Liver (tissue), 3 donors: Measurements from ENCODE around the gene ENG.

Source experiments
- CTCF ChIP-seq: fragments of 150-350 bp; IDR thresholded peaks from 2 replicates; pipeline ENCODE4 v1.5.1; 2017; ENCODE audit warnings: improper control_type of control experiment, low read depth, low read length; ENCODE audit not compliant: missing input control
- FOXA1 ChIP-seq: IDR thresholded peaks from 2 replicates; pipeline ENCODE4 v1.6.1; 2016; ENCODE audit warnings: antibody characterized with exemption
- GABPA ChIP-seq, 2 donors: IDR thresholded peaks in 1 of 2; conservative IDR thresholded peaks in 1 of 2; 2 replicates each; pipeline ENCODE4 v1.6.1; 2016; ENCODE audit warnings: antibody characterized with exemption in 2 of 2, mild to moderate bottlenecking in 1 of 2, moderate library complexity in 1 of 2
- MAX ChIP-seq: IDR thresholded peaks from 2 replicates; pipeline ENCODE4 v1.6.1; 2016; ENCODE audit warnings: antibody characterized with exemption
- RAD21 ChIP-seq, 2 donors: IDR thresholded peaks; 2 replicates each; pipeline ENCODE4 v1.6.1; 2016; ENCODE audit warnings: antibody characterized with exemption in 2 of 2, mild to moderate bottlenecking in 2 of 2
- REST ChIP-seq: IDR thresholded peaks from 2 replicates; pipeline ENCODE4 v1.6.1; 2016; ENCODE audit warnings: antibody characterized with exemption, mild to moderate bottlenecking
- RXRA ChIP-seq, 2 donors: IDR thresholded peaks; 2 replicates each; pipeline ENCODE4 v1.6.1; 2017 to 2018; ENCODE audit warnings: antibody characterized with exemption in 2 of 2, mild to moderate bottlenecking in 1 of 2
- TAF1 ChIP-seq: conservative IDR thresholded peaks from 2 replicates; pipeline ENCODE4 v1.6.1; 2016; ENCODE audit warnings: antibody characterized with exemption, mild to moderate bottlenecking
- YY1 ChIP-seq: IDR thresholded peaks from 2 replicates; pipeline ENCODE4 v1.6.1; 2016; ENCODE audit warnings: antibody characterized with exemption, mild to moderate bottlenecking
- ZBTB33 ChIP-seq: IDR thresholded peaks from 2 replicates; pipeline ENCODE4 v1.6.1; 2016; ENCODE audit warnings: antibody characterized with exemption
- donor health status: healthy.
- donor health status: healthy.

GRCh38 chr9:127765418-127765817 is 89.0 kb downstream of the ENG start:
- no peak for TF ChIP-seq CTCF
- no peak for TF ChIP-seq MAX
- TF ChIP-seq RXRA (IDR thresholded peaks at IDR 0.05) = no peak
- TF ChIP-seq ZBTB33 = no peak
- no peak for TF ChIP-seq FOXA1
- TF ChIP-seq REST = no peak
- no peak for TF ChIP-seq RAD21 (IDR thresholded peaks at IDR 0.05)
- TF ChIP-seq GABPA (IDR thresholded peaks at IDR 0.05 in 1 of 2, conservative IDR thresholded peaks at IDR 0.05 in 1 of 2) = no peak
- no peak for TF ChIP-seq TAF1
- no peak for TF ChIP-seq YY1
